ENCODE data around the gene FGFBP3. TPM values are rescaled to one million over a fixed set of nuclear protein-coding genes. Genes with fewer than 3 reads are reported as not detected.

FGFBP3 gene
- total RNA-seq, 1 experiment from 2014 or later = 1.2 TPM

- TF ChIP-seq CTCF (IDR thresholded peaks at IDR 0.05 in 2 of 3, conservative IDR thresholded peaks at IDR 0.05 in 1 of 3; ENCODE audit: borderline replicate concordance in 1 of 3, insufficient read depth in 1 of 3, low read depth in 2 of 3, low read length in 2 of 3) = no peak
These were observed at the start of gene FGFBP3 (continued) for GRCh38 chr10:91909117-91909677.

- CTCF ChIA-PET = no interaction called here
- peaks cover 36 to 37% of the 10 kb centered on the region in 2 experiments for H3K36me3 ChIP-seq (ENCODE audit: control insufficient read depth in 1 of 2, insufficient read depth in 2 of 2, low read length in 2 of 2)
- POLR2A ChIA-PET = no interaction called here
These were observed 47.8 kb upstream of the FGFBP3 start for GRCh38 chr10:91957091-91957490.

More at GRCh38 chr10:91957091-91957490, 47.8 kb upstream of the FGFBP3 start:
- no peak for DNase-seq (ENCODE audit: low read depth, low spot score)
- Histone ChIP-seq H3K9ac (ENCODE audit: low read length) (no peak overlapping the region), H3K27me3 (ENCODE audit: insufficient read depth, low read length) (no peaks in the 10 kb centered on the region), H3K4me3 (replicated peaks in 1 of 2; ENCODE audit: low read depth in 1 of 2, low read length in 2 of 2) (no peak overlapping the region), H3K4me1 (ENCODE audit: control insufficient read depth in 1 of 2, insufficient read depth in 2 of 2, low read length in 2 of 2) (no peaks in the 10 kb centered on the region), H3K9me3 (ENCODE audit: control insufficient read depth in 1 of 2, insufficient read depth in 1 of 2, low read depth in 1 of 2, low read length in 2 of 2) (no peaks in the 10 kb centered on the region), H3K4me2 (ENCODE audit: low read length) (no peak overlapping the region), H3K9me2 (ENCODE audit: insufficient read depth) (no peaks in the 10 kb centered on the region), H3K27ac (ENCODE audit: low read depth, low read length) (no peak overlapping the region), H4K20me1 (ENCODE audit: insufficient read depth) (0 out of 2 replicates have a peak, but pooled peaks cover 3% of the 10 kb centered on the region), H2AFZ (ENCODE audit: low read depth, low read length, poor library complexity, severe bottlenecking) (no peak overlapping the region), H3K79me2 (ENCODE audit: insufficient read depth, low read length) (peaks cover 23% of the 10 kb centered on the region; the same call in 1 of the 2 replicates)
- intact Hi-C loops (cut with micrococcal nuclease) = no loop called here
- ATAC-seq = no peak
- no peak for TF ChIP-seq EZH2 (IDR thresholded peaks at IDR 0.05)
- no peak for TF ChIP-seq MAX (IDR thresholded peaks at IDR 0.05)
- no peak for TF ChIP-seq FOSL1 (IDR thresholded peaks at IDR 0.05; ENCODE audit: low read depth)
- no peak for TF ChIP-seq EGR1 (IDR thresholded peaks at IDR 0.05; ENCODE audit: low read depth)
- TF ChIP-seq ELF1 (IDR thresholded peaks at IDR 0.05; ENCODE audit: borderline replicate concordance, low read depth) = no peak
- TF ChIP-seq ZBTB33 (IDR thresholded peaks at IDR 0.05; ENCODE audit: extremely low read depth, insufficient replicate concordance, low read length) = no peak
- no peak for TF ChIP-seq TCF7L2 (IDR thresholded peaks at IDR 0.05; ENCODE audit: borderline replicate concordance, extremely low read depth, insufficient read depth, insufficient read length)
- no peak for TF ChIP-seq YY1 (IDR thresholded peaks at IDR 0.05; ENCODE audit: extremely low read depth, insufficient replicate concordance, low read depth, low read length)
- TF ChIP-seq POLR2A (IDR thresholded peaks at IDR 0.05; ENCODE audit: borderline replicate concordance, extremely low read depth, insufficient read depth, insufficient read length) = no peak
- TF ChIP-seq POLR2AphosphoS5 (IDR thresholded peaks at IDR 0.05; ENCODE audit: low read depth, low read length) = no peak
- TF ChIP-seq CBX3 (IDR thresholded peaks at IDR 0.05; ENCODE audit: low read depth) = no peak
- RAD21 ChIA-PET (ENCODE audit: low non-redundant PET in 1 of 2, low total read pairs in 2 of 2, uncharacterized antibody in 2 of 2, unreplicated experiment in 2 of 2) = no interaction called here
- no TSS peak for BruUV-seq (replicated peaks)

Data from HCT116 (cell line).